Measurements from ENCODE around the gene MYOG.
A peak's percentile ranks its signal among the peaks of the same experiment; 100 is the strongest.

The MYOG gene

DNA sequence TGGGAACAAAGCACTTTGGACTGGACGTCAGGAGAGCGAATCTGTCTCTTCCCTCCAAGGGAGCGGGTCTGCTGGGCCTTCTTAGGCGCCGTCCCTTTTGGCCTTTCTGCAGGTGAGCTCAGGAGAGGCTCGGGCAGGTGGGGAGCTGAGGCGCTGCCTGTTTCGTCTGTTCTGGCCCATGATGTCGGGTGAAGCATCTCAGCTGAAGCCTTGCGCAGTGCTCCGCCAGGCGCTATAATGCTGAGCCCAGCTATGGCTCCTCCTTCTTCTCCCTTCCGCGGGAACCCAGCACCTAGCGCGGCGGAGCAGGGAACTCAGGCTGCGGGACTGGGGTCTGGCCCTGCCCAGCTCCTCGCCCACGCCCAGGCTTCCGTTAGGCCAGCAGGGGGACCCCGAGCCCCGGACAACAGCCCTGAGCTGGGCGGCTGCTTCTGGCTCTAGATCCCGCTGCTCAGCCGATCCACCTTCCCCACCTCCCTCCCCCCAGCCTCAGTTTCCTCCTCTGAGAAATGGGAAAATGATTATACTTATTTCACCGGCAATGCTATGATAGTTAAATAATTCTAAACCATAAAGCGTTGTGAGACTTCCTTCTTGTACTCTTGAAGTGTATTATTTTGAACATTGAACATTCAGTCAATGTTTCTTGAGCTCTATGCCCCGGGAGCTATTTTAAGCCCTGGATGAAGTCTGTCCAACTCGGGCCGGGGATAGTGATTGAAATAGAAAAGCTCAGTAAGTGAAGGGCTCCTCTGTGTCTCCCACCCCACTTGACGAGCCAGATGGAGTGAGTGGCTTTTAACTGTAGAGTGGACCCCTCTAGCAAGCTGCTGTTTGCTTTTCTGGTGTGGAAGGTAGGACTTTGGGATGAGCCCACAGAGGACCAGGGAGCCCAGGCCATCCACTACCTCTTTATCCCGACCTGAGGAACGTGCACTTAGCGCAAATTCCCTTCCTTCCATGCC is 32.1 kb upstream of the MYOG start:
- peak; percentile 64 for DNase-seq

DNA sequence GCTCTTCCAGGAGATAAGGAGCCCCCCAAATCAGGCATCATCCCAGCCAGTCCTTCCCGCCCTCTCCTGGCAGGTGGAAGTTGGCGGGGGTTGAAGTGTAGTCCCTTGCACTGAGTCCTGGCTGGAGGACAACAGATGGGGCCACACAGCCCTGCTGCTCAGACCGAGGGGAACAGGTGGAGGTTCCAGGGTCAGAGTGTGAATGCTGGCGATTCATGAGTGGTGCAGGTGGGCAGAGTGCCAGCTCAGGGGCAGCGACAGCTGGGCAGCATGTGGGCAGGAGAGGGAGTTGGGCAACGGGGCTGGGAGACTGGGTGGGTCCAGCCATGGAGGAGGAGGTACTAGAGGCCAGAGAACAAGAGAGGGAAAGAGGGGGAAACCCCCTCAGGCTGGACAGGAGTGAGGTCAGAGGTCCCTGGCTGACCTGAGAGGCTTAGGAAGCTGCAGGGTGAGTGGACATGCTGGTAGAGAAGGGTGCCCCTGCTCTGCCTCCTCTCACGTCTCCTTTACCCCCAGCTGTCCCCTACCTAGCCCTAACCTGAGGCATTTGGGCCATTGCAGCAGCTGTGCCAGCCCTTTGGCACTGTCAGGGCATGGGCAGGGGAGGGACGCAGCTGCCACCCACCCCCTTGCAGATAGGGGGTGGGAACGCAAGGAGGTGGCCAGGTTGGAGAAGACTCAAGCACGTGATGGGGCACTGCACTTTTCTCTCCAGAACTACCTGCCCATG is 30.4 kb upstream of the MYOG start:
- DNase-seq: no peak

GRCh38 chr1:203114202-203114601 is 28.4 kb upstream of the MYOG start:
- no peak for DNase-seq

GRCh38 chr1:203113308-203113707 is 27.5 kb upstream of the MYOG start:
- no peak for DNase-seq

GRCh38 chr1:203112475-203112874 is 26.7 kb upstream of the MYOG start:
- DNase-seq: no peak

DNA sequence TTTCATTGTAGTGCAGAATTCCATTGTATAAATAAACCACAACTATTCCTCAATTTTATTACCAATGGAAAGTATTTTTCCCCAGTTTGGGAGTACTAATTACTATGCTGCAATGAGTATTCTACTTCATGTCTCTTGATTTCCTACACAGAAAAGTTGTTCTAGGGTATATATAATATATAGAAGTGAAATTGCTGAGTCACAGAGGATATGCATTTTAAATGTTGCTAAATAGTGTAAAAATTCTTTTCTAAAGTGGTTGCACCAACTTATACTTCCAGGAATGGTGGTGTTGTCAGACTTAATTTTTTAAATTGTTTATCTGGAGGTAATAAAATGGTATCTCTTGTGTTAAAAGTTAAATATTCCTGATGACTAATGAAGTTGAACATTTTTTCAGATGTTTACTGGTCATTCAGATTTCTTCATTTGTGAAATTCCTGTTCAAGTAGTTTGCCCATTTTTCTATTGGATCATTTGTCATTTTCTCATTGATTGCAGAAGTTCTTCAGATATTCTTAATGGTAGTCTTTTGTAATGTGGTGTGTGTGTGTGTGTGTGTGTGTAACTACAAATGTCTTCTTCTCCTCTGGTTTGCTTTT is 19.1 kb upstream of the MYOG start:
- DNase-seq: no peak

GRCh38 chr1:203103829-203104495 is 18.1 kb upstream of the MYOG start:
- DNase-seq: no peak

GRCh38 chr1:203103216-203103615 is 17.4 kb upstream of the MYOG start:
- no peak for DNase-seq

DNA sequence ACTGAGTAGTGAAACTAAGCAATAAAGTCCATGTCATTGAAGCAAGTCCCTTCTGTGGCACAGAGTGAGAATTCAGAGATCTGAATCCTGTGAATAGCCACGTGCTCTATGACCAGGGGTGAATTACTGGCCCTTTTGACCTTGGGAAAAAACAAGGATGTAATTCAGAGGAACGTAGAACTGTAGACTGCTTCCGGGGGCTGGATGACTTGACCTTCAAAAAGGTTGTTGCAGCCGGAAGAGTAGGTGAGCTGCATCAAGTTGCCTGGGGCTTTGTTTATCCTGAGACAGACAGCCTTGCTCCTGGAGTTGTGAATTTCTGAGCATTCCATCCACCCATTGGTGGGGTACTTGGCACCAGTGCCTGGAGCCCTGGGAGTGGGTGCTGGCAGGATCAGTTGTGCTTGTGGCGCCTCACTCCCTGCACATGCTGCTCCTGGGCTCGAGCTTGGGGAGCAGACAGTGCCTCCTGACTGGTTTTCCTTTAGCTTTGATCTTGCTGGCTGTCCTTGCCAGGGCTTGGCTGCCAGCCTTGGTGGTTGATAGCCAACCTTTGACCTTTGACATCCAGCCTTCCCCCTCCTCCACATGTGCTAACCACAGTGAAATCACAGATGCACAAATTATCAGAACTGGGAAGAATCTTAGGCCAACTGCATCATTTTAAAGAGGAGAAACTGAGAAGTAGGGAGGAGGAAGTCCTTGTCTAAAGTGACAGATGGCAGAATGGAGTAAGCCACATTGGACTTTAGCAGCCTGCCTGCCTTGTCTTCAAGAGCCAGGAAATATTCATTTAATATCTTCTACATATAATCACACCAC is 16.2 kb upstream of the MYOG start:
- DNase-seq: no peak

DNA sequence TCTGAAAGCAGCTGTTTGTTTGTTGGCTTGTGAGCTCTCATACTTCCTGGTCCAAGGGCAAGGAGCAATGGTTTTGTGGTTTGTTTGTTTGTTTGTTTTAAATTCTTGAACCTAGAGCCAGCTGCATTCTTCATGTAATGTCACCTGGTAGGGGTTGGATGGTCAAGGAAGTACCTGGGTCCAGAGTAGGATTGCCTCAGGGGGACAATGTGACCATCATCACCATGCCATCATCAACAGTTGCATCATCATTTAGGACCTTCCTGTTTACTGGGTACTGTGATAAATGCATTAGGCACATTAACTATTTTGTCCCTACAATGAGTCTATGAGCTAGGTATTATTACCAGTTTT is 14.7 kb upstream of the MYOG start:
- DNase-seq: no peak

GRCh38 chr1:203099805-203100515 is 14.1 kb upstream of the MYOG start:
- DNase-seq: no peak

DNA sequence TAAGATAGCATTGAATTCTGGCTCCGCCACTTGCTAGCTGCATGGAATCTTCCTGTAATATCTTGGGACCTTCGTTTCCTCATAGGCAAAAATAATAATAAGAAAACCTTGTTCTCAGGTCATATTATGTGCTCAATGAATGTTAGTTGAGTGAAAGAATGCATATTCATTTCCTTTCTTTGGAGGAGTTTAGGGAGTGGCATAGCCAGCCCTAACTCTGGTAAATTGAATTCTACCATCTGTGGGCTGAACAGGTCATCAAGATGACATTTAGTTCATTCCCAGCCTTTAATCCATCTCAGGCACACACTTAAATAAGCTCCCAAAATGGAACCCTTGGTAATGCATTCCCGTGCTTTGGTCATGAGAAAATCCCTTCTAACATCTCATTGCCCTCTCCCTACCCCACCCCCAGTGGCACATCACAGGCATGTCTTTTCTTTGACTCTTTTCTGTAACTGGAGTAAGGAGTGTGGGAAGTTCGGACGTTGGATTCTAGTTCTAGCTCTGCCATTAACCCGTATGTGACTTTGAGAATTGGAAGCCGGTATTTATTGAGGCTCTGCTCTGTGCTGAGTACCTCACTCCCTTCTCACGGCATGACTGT is 13.2 kb upstream of the MYOG start:
- no peak for DNase-seq

- no peak for DNase-seq
These were observed 12.6 kb upstream of the MYOG start for GRCh38 chr1:203098445-203098844.

GRCh38 chr1:203097001-203097400 is 11.2 kb upstream of the MYOG start:
- DNase-seq: no peak

DNA sequence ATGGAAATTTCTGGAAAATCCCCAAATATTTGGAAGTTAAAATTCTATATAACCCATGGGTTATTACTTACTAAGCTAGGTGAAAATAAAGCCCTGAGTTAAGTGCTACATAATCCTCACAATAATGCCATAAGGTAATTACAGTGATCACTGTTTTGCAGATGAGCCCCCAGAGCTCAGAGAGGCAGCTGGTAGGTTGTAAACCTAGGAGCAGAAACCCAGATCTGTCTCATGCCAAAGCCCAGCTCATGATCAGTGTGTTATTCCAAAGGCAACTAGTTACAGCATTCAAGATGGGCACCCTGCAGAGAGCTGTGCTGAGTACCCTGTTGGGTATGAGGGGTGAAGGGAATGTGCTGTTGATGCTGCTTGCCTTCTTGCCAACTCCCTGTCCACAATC is 10.8 kb upstream of the MYOG start:
- no peak for DNase-seq

DNA sequence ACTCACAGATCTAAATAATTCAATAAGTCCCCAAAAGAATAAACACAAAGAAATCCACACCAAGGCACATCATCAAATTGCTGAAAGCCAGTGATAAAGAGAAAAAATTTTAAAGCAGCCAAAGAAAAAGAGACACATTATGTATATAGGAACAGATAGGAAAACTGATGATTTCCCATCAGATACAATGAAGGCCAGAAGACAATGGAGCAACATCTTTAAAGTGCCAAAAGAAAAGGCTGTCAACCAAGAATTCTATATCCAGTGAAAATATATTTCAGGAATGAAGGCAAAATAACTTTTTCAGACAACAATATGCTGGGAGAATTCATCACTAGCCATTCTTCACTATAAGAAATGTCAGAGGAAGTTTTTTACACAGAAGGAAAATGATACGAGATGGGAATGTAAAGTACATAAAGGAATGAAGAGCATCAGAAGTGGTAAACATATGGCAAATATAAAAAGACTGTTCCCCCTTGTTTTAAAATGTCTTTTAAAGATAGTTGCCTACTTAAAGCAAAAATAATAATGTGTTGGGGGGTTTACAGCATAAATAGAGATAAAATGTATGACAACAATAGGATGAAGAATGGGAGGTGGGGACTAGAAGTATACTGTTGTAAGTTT is 9.4 kb upstream of the MYOG start:
- DNase-seq: no peak

DNA sequence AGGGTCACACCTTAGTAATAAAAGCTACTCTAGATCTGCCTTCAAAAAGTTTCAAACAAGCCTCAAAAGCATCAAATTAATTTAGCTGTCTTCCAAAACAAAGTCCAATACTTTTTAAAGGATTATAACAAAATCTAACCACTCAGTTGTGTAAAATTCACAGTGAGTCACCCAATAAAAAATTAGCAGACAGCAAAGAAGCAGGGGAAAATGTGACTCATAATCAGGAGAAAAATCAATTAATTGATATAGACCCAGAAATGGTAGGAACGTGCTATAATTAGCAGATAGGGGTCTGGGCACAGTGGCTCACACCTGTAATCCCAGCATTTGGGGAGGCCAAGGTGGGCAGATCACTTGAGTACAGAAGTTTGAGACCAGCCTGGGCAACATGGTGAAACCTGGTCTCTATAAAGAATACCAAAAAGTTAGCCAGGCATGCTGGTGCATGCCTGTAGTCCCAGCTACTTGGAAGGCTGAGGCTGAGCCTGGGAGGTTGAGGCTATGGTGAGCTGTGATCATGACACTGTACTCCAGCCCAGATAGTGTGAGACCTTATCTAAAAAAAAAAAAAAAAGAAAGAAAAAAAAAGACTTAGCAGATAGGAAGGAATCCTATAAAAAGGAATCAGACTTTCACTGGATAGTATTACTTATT is 8.1 kb upstream of the MYOG start:
- no peak for DNase-seq

GRCh38 chr1:203091761-203092330 is 6.0 kb upstream of the MYOG start:
- DNase-seq: no peak

DNA sequence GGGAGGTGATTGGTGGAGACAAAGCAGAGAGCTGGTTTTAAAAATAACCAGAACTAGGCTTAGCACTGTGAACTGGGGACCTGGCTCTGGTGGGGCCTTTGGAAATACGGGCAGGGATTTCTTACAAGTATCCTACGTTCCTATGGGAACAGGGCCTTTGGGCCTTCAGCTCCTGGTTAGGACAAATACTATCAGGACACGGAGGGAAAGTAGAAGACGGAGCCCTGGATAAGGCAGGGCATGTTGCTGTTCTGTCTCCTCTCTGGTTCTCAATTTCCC is 5.3 kb upstream of the MYOG start:
- no peak for DNase-seq
